Astrocyte of the cerebellum (primary cell): ENCODE results near the gene ZNF341.

Source experiments
- DNase-seq: peaks from one replicate; pipeline ENCODE4 v3.0.0-alpha.2; 2011; ENCODE audit warnings: low read depth
- H3K4me3 ChIP-seq: 2 replicates; pipeline ENCODE4 v1.5.1; 2011; ENCODE audit warnings: mild to moderate bottlenecking, low read depth, low read length, moderate library complexity
- in situ Hi-C: cut with HindIII; loops from 2 replicates; pipeline ENCODE4 v1.10.0; 2017; ENCODE audit warnings: low sequenced_read_pairs
- TF ChIP-seq, protein P1 (sequence below): IDR thresholded peaks from 2 replicates; pipeline ENCODE4 v1.5.1; 2012; ENCODE audit warnings: low read length, low read depth, moderate library complexity, mild to moderate bottlenecking; ENCODE audit errors: missing control alignments

Gene ZNF341

DNA sequence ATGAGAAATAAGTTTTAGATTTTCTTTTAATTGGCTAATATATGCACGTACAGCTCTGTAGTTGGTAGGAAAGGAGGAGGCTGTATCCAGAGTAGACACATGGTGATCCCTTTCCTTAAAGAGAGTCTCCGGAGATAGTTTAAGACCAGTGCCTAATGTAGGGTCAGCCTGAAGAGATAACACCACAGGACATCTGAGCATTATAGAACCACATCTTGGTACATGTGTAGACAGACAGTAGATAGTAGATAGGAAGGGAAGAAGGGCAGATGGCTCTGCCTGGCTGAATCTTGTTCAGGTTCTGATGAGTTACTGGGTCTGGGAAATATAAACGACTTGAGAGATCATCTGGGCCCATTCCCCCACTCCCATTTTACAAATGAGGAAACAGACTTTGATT is 97.8 kb downstream of the ZNF341 start:
- TF ChIP-seq, protein P1, sequence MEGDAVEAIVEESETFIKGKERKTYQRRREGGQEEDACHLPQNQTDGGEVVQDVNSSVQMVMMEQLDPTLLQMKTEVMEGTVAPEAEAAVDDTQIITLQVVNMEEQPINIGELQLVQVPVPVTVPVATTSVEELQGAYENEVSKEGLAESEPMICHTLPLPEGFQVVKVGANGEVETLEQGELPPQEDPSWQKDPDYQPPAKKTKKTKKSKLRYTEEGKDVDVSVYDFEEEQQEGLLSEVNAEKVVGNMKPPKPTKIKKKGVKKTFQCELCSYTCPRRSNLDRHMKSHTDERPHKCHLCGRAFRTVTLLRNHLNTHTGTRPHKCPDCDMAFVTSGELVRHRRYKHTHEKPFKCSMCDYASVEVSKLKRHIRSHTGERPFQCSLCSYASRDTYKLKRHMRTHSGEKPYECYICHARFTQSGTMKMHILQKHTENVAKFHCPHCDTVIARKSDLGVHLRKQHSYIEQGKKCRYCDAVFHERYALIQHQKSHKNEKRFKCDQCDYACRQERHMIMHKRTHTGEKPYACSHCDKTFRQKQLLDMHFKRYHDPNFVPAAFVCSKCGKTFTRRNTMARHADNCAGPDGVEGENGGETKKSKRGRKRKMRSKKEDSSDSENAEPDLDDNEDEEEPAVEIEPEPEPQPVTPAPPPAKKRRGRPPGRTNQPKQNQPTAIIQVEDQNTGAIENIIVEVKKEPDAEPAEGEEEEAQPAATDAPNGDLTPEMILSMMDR = no peak
- in situ Hi-C loops = no loop called here
- H3K4me3 ChIP-seq = no peak overlapping the region
- no peak for DNase-seq

DNA sequence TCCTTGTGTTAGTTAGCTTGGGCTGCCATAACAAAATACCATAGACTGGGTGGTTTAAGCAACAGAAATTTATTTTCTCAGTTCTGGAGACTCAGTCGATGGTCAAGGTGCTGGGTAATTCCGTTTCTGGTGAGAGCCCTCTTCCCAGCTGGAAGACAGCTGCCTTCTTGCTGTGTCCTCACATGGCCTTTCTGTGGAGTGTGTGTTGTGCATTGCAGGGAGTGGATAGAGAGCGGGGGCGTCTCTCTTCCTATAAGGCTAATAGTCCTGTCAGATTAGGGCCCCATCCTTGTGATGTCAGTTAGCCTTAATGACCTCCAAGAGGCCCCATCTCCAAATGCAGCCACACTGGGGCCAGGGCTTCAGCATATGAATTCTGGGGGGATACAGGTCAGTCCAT is 98.6 kb downstream of the ZNF341 start:
- in situ Hi-C loops = no loop called here
- TF ChIP-seq, protein P1 = no peak
- no peak for DNase-seq
- H3K4me3 ChIP-seq = no peak overlapping the region

DNA sequence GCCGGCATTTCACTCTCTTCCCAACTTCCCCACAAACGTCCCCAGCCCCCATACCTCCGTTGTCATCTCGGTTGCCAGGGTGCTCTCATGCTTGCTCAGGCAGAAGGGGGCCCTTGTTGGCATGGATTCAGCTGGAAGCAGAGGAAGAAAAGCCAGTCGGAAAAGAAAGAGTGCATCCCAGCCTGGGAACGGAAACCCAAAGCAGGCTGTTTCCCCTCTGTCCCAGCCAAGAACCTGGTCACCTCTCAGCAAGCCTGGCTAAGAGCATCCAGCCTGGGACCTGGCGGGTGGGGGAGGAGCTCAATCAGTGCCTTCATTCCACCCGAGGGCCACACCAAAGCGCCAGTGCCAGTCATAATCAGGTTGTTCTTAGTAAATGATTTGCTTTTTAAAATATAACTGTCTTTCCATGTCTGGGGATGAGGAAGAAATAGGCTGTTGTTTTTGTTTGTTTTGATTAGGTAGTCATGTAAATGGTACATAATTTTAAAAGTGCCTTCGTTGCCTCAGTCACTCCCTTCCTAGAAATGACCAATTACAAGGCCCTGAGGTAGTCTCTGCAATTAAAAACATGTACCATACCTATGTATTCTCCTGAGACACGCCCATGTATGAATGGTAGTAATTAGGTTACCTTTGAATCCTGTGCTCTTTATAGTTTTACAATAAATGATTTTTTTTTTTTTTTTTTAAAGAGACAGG is 100.5 kb downstream of the ZNF341 start:
- H3K4me3 ChIP-seq = no peak overlapping the region
- in situ Hi-C loops = no loop called here
- TF ChIP-seq, protein P1 = no peak
- DNase-seq = peak; percentile 26

DNA sequence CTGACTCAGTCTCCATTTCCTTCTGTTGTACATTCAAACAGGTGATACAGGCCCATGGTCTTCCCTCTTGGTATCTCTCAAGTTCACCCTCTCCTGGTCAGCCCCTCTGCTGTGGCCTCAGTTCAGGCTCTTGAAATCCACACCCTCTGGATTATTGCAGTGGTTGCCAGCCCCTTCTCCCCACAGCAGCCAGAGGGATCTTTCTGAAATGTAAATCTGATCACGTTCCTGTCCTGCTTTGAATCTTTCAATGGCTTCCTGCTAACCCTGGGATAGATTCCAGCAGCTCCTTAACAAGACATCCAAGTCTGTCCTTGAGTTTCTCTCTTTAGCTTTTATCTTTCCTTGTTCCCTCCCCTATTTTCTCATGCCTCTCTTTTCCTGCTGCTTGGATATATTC is 101.5 kb downstream of the ZNF341 start:
- in situ Hi-C loops = no loop called here
- TF ChIP-seq, protein P1 = no peak
- DNase-seq = no peak
- H3K4me3 ChIP-seq = no peak overlapping the region

DNA sequence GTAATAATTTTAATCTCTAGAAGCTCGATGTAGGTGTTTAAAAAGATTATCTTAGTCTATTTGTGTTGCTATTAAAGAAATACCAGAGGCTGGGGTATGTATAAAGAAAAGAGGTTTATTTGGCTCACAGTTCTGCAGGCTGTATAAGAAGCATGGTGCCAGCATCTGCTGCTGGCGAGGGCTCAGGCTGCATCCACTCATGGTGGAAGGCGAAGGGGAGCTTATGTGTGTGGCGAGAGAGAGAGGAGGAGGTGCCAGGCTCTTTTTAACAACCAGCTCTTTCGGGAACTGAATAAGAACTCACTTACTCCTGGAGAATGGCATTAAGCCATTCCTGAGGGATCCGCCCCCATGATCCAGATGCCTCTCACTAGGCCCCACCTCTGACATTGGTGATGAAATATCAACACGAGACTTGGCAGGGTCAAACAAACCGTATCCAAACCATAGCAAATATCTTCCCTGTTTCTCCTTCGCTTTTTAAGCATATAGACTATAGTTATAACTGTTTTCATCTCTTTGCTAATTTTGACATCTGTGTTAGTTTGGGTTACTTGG is 103.9 kb downstream of the ZNF341 start:
- DNase-seq = no peak
- in situ Hi-C loops = no loop called here
- TF ChIP-seq, protein P1 = no peak
- H3K4me3 ChIP-seq = no peak overlapping the region

DNA sequence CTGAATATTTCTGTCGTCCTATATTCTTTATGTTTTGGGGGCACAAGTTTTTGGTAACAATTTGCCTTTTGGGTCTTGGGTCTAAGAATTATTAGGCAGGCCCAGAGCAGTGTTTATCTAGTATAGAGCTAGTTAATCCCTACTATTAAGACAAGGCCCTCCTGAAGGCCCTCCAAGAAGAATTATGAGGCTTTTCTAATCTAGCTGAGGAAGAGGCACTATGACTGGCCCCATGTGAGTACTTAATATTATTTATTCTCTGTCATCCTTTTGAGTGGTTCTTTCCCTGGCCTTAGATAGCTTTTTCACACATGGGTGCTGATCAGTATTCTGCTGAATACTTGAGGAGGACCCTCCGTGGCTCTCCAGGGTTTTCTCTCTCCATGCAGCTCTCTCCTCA is 104.5 kb downstream of the ZNF341 start:
- in situ Hi-C loops = no loop called here
- TF ChIP-seq, protein P1 = no peak
- DNase-seq = no peak

More for the DNA sequence above, 104.5 kb downstream of the ZNF341 start:
- H3K4me3 ChIP-seq = no peak overlapping the region
